ENCODE results near the gene ZBTB32.

ZBTB32 gene

GRCh38 chr19:35670686-35671085, 33.7 kb upstream of the ZBTB32 start:
- Histone ChIP-seq H2BK5ac (ENCODE audit: low read depth, low read length, poor library complexity, severe bottlenecking) (no peak overlapping the region), H3K9ac (ENCODE audit: low read length) (no peak overlapping the region), H3K27me3 (ENCODE audit: control insufficient read depth in 1 of 2, insufficient read depth in 1 of 2, low read length in 2 of 2) (peaks cover 11 to 24% of the 10 kb centered on the region in 2 experiments), H3K4ac (ENCODE audit: low read depth in 1 of 2, low read length in 2 of 2) (no peak overlapping the region), H3K27ac (ENCODE audit: low read length, poor library complexity, severe bottlenecking) (no peak overlapping the region), H2BK15ac (ENCODE audit: low read depth, poor library complexity, severe bottlenecking) (no peak overlapping the region), H3K4me2 (ENCODE audit: low read length, poor library complexity, severe bottlenecking) (no peak overlapping the region), H3K9me3 (ENCODE audit: control insufficient read depth, low read length) (no peaks in the 10 kb centered on the region), H3K79me1 (replicated peaks; ENCODE audit: low read length, poor library complexity, severe bottlenecking) (no peaks in the 10 kb centered on the region), H3K23ac (ENCODE audit: low read length in 2 of 2) (no peak overlapping the region), H2BK120ac (ENCODE audit: low read depth, low read length) (no peak overlapping the region), H4K91ac (ENCODE audit: low read length) (no peak overlapping the region), H4K8ac (ENCODE audit: low read length) (no peak overlapping the region), H3K36me3 (ENCODE audit: control insufficient read depth in 1 of 2, insufficient read depth in 2 of 2, low read depth in 1 of 2, low read length in 2 of 2) (peaks cover 0 to under 1% of the 10 kb centered on the region in 2 experiments), H3K14ac (ENCODE audit: low read length in 2 of 2) (no peak overlapping the region), H3K4me1 (ENCODE audit: control insufficient read depth, insufficient read depth, low read depth, low read length) (peaks cover 7% of the 10 kb centered on the region), H3K18ac (ENCODE audit: low read depth in 1 of 2, low read length in 2 of 2) (no peak overlapping the region), H2BK12ac (ENCODE audit: low read length in 2 of 2) (no peak overlapping the region), H2AFZ (ENCODE audit: low read depth, low read length) (no peak overlapping the region), H2AK5ac (ENCODE audit: low read length, severe bottlenecking) (no peak overlapping the region), H3K4me3 (ENCODE audit: insufficient read depth in 1 of 2, low read depth in 1 of 2, low read length in 2 of 2) (no peak overlapping the region)
- no peak for DNase-seq
- WGBS = 88% methylated on average over 1 of the region's 1 CpG

- no peak overlapping the region for H3K23ac ChIP-seq (ENCODE audit: low read length in 2 of 2)
- no peak overlapping the region for H3K27ac ChIP-seq (ENCODE audit: low read length, poor library complexity, severe bottlenecking)
- H3K9ac ChIP-seq (ENCODE audit: low read length) = no peak overlapping the region
- H4K91ac ChIP-seq (ENCODE audit: low read length) = no peak overlapping the region
- H3K27me3 ChIP-seq (ENCODE audit: control insufficient read depth in 1 of 2, insufficient read depth in 1 of 2, low read length in 2 of 2) = peaks cover 11 to 27% of the 10 kb centered on the region in 2 experiments
- H3K4ac ChIP-seq (ENCODE audit: low read depth in 1 of 2, low read length in 2 of 2) = no peak overlapping the region
- no peak overlapping the region for H2BK15ac ChIP-seq (ENCODE audit: low read depth, poor library complexity, severe bottlenecking)
- 77% methylated on average over 2 of the region's 3 CpGs for WGBS
- no peak for DNase-seq
- no peaks in the 10 kb centered on the region for H3K79me1 ChIP-seq (replicated peaks; ENCODE audit: low read length, poor library complexity, severe bottlenecking)
- no peak overlapping the region for H2AFZ ChIP-seq (ENCODE audit: low read depth, low read length)
- no peak overlapping the region for H3K4me2 ChIP-seq (ENCODE audit: low read length, poor library complexity, severe bottlenecking)
- H3K14ac ChIP-seq (ENCODE audit: low read length in 2 of 2) = no peak overlapping the region
- no peak overlapping the region for H4K8ac ChIP-seq (ENCODE audit: low read length)
- H3K4me1 ChIP-seq (ENCODE audit: control insufficient read depth, insufficient read depth, low read depth, low read length) = peaks cover 7% of the 10 kb centered on the region
- no peak overlapping the region for H2BK12ac ChIP-seq (ENCODE audit: low read length in 2 of 2)
- no peaks in the 10 kb centered on the region for H3K9me3 ChIP-seq (ENCODE audit: control insufficient read depth, low read length)
- H3K18ac ChIP-seq (ENCODE audit: low read depth in 1 of 2, low read length in 2 of 2) = no peak overlapping the region
- no peak overlapping the region for H2AK5ac ChIP-seq (ENCODE audit: low read length, severe bottlenecking)
- no peaks in the 10 kb centered on the region for H3K36me3 ChIP-seq (ENCODE audit: control insufficient read depth in 1 of 2, insufficient read depth in 2 of 2, low read depth in 1 of 2, low read length in 2 of 2)
- no peak overlapping the region for H3K4me3 ChIP-seq (ENCODE audit: insufficient read depth in 1 of 2, low read depth in 1 of 2, low read length in 2 of 2)
- H2BK5ac ChIP-seq (ENCODE audit: low read depth, low read length, poor library complexity, severe bottlenecking) = no peak overlapping the region
- no peak overlapping the region for H2BK120ac ChIP-seq (ENCODE audit: low read depth, low read length)
These were observed 32.5 kb upstream of the ZBTB32 start for GRCh38 chr19:35671818-35672217.

- Histone ChIP-seq H3K4me1 (ENCODE audit: control insufficient read depth, insufficient read depth, low read depth, low read length) (peaks cover 7% of the 10 kb centered on the region), H4K8ac (ENCODE audit: low read length) (peak overlapping the region; percentile 59), H3K27me3 (ENCODE audit: control insufficient read depth in 1 of 2, insufficient read depth in 1 of 2, low read length in 2 of 2) (peaks cover 11 to 33% of the 10 kb centered on the region in 2 experiments), H3K36me3 (ENCODE audit: control insufficient read depth in 1 of 2, insufficient read depth in 2 of 2, low read depth in 1 of 2, low read length in 2 of 2) (no peaks in the 10 kb centered on the region), H2BK12ac (ENCODE audit: low read length in 2 of 2) (no peak overlapping the region), H2AK5ac (ENCODE audit: low read length, severe bottlenecking) (no peak overlapping the region), H3K23ac (ENCODE audit: low read length in 2 of 2) (peak overlapping the region in 1 of 2 experiments; percentile 89), H3K79me1 (replicated peaks; ENCODE audit: low read length, poor library complexity, severe bottlenecking) (no peaks in the 10 kb centered on the region), H3K14ac (ENCODE audit: low read length in 2 of 2) (peak overlapping the region in 1 of 2 experiments; percentile 93), H2BK120ac (ENCODE audit: low read depth, low read length) (no peak overlapping the region), H3K4ac (ENCODE audit: low read depth in 1 of 2, low read length in 2 of 2) (no peak overlapping the region), H2BK15ac (ENCODE audit: low read depth, poor library complexity, severe bottlenecking) (no peak overlapping the region), H3K18ac (ENCODE audit: low read depth in 1 of 2, low read length in 2 of 2) (no peak overlapping the region), H2BK5ac (ENCODE audit: low read depth, low read length, poor library complexity, severe bottlenecking) (no peak overlapping the region), H2AFZ (ENCODE audit: low read depth, low read length) (peak overlapping the region; percentile 97), H4K91ac (ENCODE audit: low read length) (peak overlapping the region; percentile 4), H3K4me3 (ENCODE audit: insufficient read depth in 1 of 2, low read depth in 1 of 2, low read length in 2 of 2) (peak overlapping the region; percentile 49 to 65), H3K4me2 (ENCODE audit: low read length, poor library complexity, severe bottlenecking) (peak overlapping the region; percentile 85), H3K9ac (ENCODE audit: low read length) (peak overlapping the region; percentile 67), H3K9me3 (ENCODE audit: control insufficient read depth, low read length) (no peaks in the 10 kb centered on the region), H3K27ac (ENCODE audit: low read length, poor library complexity, severe bottlenecking) (no peak overlapping the region)
- WGBS = 4% methylated on average over 29 of the region's 39 CpGs
- DNase-seq = peak; percentile 75
These were observed 31.1 kb upstream of the ZBTB32 start for GRCh38 chr19:35673121-35673804.

- Histone ChIP-seq H3K23ac (ENCODE audit: low read length in 2 of 2) (no peak overlapping the region), H3K27me3 (ENCODE audit: control insufficient read depth in 1 of 2, insufficient read depth in 1 of 2, low read length in 2 of 2) (peaks cover 8 to 28% of the 10 kb centered on the region in 2 experiments), H2AK5ac (ENCODE audit: low read length, severe bottlenecking) (no peak overlapping the region), H3K9ac (ENCODE audit: low read length) (no peak overlapping the region), H2BK12ac (ENCODE audit: low read length in 2 of 2) (no peak overlapping the region), H3K36me3 (ENCODE audit: control insufficient read depth in 1 of 2, insufficient read depth in 2 of 2, low read depth in 1 of 2, low read length in 2 of 2) (no peaks in the 10 kb centered on the region), H3K79me1 (replicated peaks; ENCODE audit: low read length, poor library complexity, severe bottlenecking) (no peaks in the 10 kb centered on the region), H3K4me1 (ENCODE audit: control insufficient read depth, insufficient read depth, low read depth, low read length) (peaks cover 7% of the 10 kb centered on the region), H4K91ac (ENCODE audit: low read length) (no peak overlapping the region), H3K18ac (ENCODE audit: low read depth in 1 of 2, low read length in 2 of 2) (no peak overlapping the region), H3K14ac (ENCODE audit: low read length in 2 of 2) (no peak overlapping the region), H4K8ac (ENCODE audit: low read length) (no peak overlapping the region), H3K4me3 (ENCODE audit: insufficient read depth in 1 of 2, low read depth in 1 of 2, low read length in 2 of 2) (no peak overlapping the region), H3K4ac (ENCODE audit: low read depth in 1 of 2, low read length in 2 of 2) (no peak overlapping the region), H2BK5ac (ENCODE audit: low read depth, low read length, poor library complexity, severe bottlenecking) (no peak overlapping the region), H3K27ac (ENCODE audit: low read length, poor library complexity, severe bottlenecking) (no peak overlapping the region), H2AFZ (ENCODE audit: low read depth, low read length) (no peak overlapping the region), H3K4me2 (ENCODE audit: low read length, poor library complexity, severe bottlenecking) (no peak overlapping the region), H2BK120ac (ENCODE audit: low read depth, low read length) (no peak overlapping the region), H2BK15ac (ENCODE audit: low read depth, poor library complexity, severe bottlenecking) (no peak overlapping the region), H3K9me3 (ENCODE audit: control insufficient read depth, low read length) (no peaks in the 10 kb centered on the region)
- DNase-seq = no peak
- 83% methylated on average over 15 of the region's 15 CpGs for WGBS
These were observed 28.7 kb upstream of the ZBTB32 start for GRCh38 chr19:35675589-35676140.

Data from mesenchymal stem cell (in vitro differentiated cells and primary cell).